Mesendoderm (in vitro differentiated cells): ENCODE results near the gene GPATCH2L.

Source experiments
- DNase-seq: peaks from one replicate; pipeline ENCODE4 v3.0.0; 2013
- H2AK5ac ChIP-seq: 2 replicates; pipeline ENCODE4 v1.6.1; 2013; ENCODE audit warnings: low read length, inconsistent platforms
- H2BK120ac ChIP-seq: 2 replicates; pipeline ENCODE4 v1.6.1; 2013; ENCODE audit warnings: low read depth, mild to moderate bottlenecking, low read length, moderate library complexity, mixed read lengths
- H2BK15ac ChIP-seq: replicated peaks from 2 replicates; pipeline ENCODE4 v1.6.1; 2013; ENCODE audit warnings: low read depth, mild to moderate bottlenecking, moderate library complexity
- H2BK5ac ChIP-seq: 2 replicates; pipeline ENCODE4 v1.6.1; 2013; ENCODE audit warnings: low read length, inconsistent platforms
- H3K18ac ChIP-seq: 2 replicates; pipeline ENCODE4 v1.6.1; 2013; ENCODE audit warnings: mild to moderate bottlenecking, low read length, mixed read lengths
- H3K23ac ChIP-seq: one replicate; pipeline ENCODE4 v1.6.1; 2013; ENCODE audit warnings: low read length
- H3K27ac ChIP-seq: 2 replicates; pipeline ENCODE4 v1.5.1; 2013; ENCODE audit warnings: low read depth, mild to moderate bottlenecking, inconsistent platforms, low read length, moderate library complexity
- H3K27me3 ChIP-seq: 2 replicates; pipeline ENCODE4 v1.6.1; 2013; ENCODE audit warnings: low read length, control low read depth, mild to moderate bottlenecking, inconsistent platforms; ENCODE audit not compliant: insufficient read depth, poor library complexity
- H3K36me3 ChIP-seq: 2 replicates; pipeline ENCODE4 v1.6.1; 2013; ENCODE audit warnings: low read length, inconsistent platforms; ENCODE audit not compliant: control insufficient read depth, insufficient read depth
- H3K4ac ChIP-seq: one replicate; pipeline ENCODE4 v1.6.1; 2013; ENCODE audit warnings: low read depth, mild to moderate bottlenecking, low read length, moderate library complexity
- H3K4me1 ChIP-seq: 2 replicates; pipeline ENCODE4 v1.6.1; 2013; ENCODE audit warnings: low read depth, low read length, inconsistent platforms; ENCODE audit not compliant: control insufficient read depth
- H3K4me2 ChIP-seq: 2 replicates; pipeline ENCODE4 v1.6.1; 2013; ENCODE audit warnings: low read length
- H3K4me3 ChIP-seq: 2 replicates; pipeline ENCODE4 v1.5.1; 2013; ENCODE audit warnings: mild to moderate bottlenecking, low read length
- H3K56ac ChIP-seq: one replicate; pipeline ENCODE4 v1.6.1; 2013; ENCODE audit warnings: low read length
- H3K79me1 ChIP-seq: 2 replicates; pipeline ENCODE4 v1.6.1; 2013; ENCODE audit warnings: low read length, inconsistent platforms
- H3K79me2 ChIP-seq: 2 replicates; pipeline ENCODE4 v1.6.1; 2013; ENCODE audit warnings: mild to moderate bottlenecking, low read length; ENCODE audit not compliant: control insufficient read depth, insufficient read depth
- H3K9ac ChIP-seq: 2 replicates; pipeline ENCODE4 v1.6.1; 2013; ENCODE audit warnings: low read length, inconsistent platforms
- H4K5ac ChIP-seq: one replicate; pipeline ENCODE4 v1.6.1; 2013; ENCODE audit warnings: low read length
- H4K8ac ChIP-seq: one replicate; pipeline ENCODE4 v1.6.1; 2013; ENCODE audit warnings: low read depth, mild to moderate bottlenecking, control low read depth, low read length, moderate library complexity
- WGBS: extraction: QIAGEN DNeasy Blood & Tissue Kit; methylation state at CpG from one replicate; pipeline ENCODE4 v1.1.7; 2013; ENCODE audit warnings: low lambda C conversion rate, missing lambda C conversion rate; ENCODE audit not compliant: insufficient coverage; ENCODE audit errors: extremely low coverage; 5-methylcytosine and 5-hydroxymethylcytosine counted together

GPATCH2L gene

DNA sequence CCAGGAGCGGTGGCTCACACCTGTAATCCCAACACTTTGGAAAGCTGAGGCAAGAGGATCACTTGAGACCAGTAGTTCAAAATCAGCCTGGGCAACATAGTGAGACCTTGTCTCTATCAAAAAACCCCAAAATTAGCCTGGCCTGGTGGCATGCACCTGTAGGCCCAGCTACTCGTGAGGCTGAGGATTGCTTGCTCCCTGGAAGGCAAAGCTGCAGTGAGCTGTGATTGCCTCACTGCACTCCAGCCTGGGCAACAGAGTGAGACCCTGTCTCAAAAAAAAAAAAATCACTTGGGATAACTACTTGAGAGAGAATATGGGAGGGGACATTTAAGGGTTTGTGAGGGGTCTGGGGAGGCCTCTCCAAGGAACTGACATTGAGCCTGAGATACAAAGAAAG, 109.0 kb downstream of the GPATCH2L start:
- no peak overlapping the region for H3K18ac ChIP-seq
- H4K5ac ChIP-seq = no peak overlapping the region
- H2AK5ac ChIP-seq = no peak overlapping the region
- no CpG with 5 or more reads among the region's 2 CpGs for WGBS
- no peaks in the 10 kb centered on the region for H3K27me3 ChIP-seq
- no peak overlapping the region for H3K4me2 ChIP-seq
- no peak overlapping the region for H2BK120ac ChIP-seq
- H3K79me1 ChIP-seq = no peaks in the 10 kb centered on the region
- H4K8ac ChIP-seq = no peak overlapping the region
- H3K79me2 ChIP-seq = no peaks in the 10 kb centered on the region
- no peaks in the 10 kb centered on the region for H3K4me1 ChIP-seq
- no peak overlapping the region for H3K27ac ChIP-seq
- no peaks in the 10 kb centered on the region for H3K36me3 ChIP-seq
- H2BK15ac ChIP-seq = no peak overlapping the region
- no peak overlapping the region for H3K4ac ChIP-seq
- DNase-seq = no peak
- H3K56ac ChIP-seq = no peak overlapping the region
- H2BK5ac ChIP-seq = no peak overlapping the region
- H3K23ac ChIP-seq = no peak overlapping the region
- no peak overlapping the region for H3K4me3 ChIP-seq
- no peak overlapping the region for H3K9ac ChIP-seq

DNA sequence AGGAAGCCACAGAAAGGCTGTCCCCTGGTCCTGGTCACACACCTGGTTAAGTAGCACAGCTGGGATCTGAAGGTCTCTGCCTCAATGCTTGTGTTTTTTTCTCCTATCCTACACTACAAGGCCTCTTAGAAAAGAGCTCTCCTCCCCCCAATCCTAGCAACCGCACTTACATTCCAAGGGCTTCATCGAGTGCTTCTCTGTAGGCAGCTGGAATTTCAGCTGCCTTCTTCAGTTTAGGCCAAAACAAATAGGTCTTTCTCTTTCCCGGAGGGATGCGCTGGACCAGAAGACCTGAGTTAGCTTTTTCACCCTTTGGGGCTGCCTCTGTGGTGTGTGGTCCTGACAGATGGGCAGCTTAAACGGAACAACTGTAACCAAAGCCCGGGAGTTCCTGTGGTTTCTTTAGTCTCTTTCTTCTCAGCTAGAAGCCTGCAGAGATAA, 109.7 kb downstream of the GPATCH2L start:
- no peak overlapping the region for H3K4me2 ChIP-seq
- no peak overlapping the region for H3K4ac ChIP-seq
- no peak overlapping the region for H2BK15ac ChIP-seq
- no CpG with 5 or more reads among the region's 6 CpGs for WGBS
- no peaks in the 10 kb centered on the region for H3K36me3 ChIP-seq
- H3K4me1 ChIP-seq = no peaks in the 10 kb centered on the region
- no peaks in the 10 kb centered on the region for H3K79me2 ChIP-seq
- H3K27me3 ChIP-seq = no peaks in the 10 kb centered on the region
- no peak overlapping the region for H2AK5ac ChIP-seq
- H3K9ac ChIP-seq = no peak overlapping the region
- H4K8ac ChIP-seq = no peak overlapping the region
- H3K4me3 ChIP-seq = no peak overlapping the region
- H3K27ac ChIP-seq = no peak overlapping the region
- H3K18ac ChIP-seq = no peak overlapping the region
- H3K23ac ChIP-seq = no peak overlapping the region
- no peak overlapping the region for H2BK120ac ChIP-seq
- H2BK5ac ChIP-seq = no peak overlapping the region
- no peaks in the 10 kb centered on the region for H3K79me1 ChIP-seq
- no peak overlapping the region for H4K5ac ChIP-seq
- no peak overlapping the region for H3K56ac ChIP-seq
- DNase-seq = peak; percentile 62

DNA sequence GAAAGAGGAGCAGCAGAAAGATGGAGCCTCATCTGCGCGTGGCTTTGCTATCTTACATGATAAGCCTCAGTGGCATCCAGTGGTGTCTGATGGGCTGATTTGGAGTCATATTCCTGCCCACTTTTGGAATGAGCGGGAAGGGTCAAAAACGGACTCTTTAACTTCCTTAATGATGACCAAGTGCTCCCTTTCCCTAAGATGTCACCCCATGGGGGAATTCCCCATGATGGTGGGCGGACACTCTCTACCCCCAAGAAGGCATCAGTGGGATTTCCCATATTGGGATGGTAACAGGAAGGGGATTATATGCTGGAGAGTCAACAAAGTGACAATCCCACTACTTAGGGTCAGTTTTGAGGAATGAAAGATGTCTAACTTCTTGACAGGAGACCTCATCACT, 110.9 kb downstream of the GPATCH2L start:
- WGBS = no CpG with 5 or more reads among the region's 5 CpGs
- no peak overlapping the region for H3K4ac ChIP-seq
- no peaks in the 10 kb centered on the region for H3K36me3 ChIP-seq
- no peak overlapping the region for H2BK5ac ChIP-seq
- H2AK5ac ChIP-seq = no peak overlapping the region
- H3K79me1 ChIP-seq = no peaks in the 10 kb centered on the region
- no peak overlapping the region for H3K23ac ChIP-seq
- H3K27ac ChIP-seq = no peak overlapping the region
- no peak overlapping the region for H4K8ac ChIP-seq
- H3K9ac ChIP-seq = no peak overlapping the region
- no peak overlapping the region for H3K4me2 ChIP-seq
- H3K56ac ChIP-seq = no peak overlapping the region
- no peaks in the 10 kb centered on the region for H3K79me2 ChIP-seq
- H3K4me3 ChIP-seq = no peak overlapping the region
- H2BK15ac ChIP-seq = no peak overlapping the region
- H3K18ac ChIP-seq = no peak overlapping the region
- DNase-seq = no peak
- H4K5ac ChIP-seq = no peak overlapping the region
- no peaks in the 10 kb centered on the region for H3K27me3 ChIP-seq
- peaks cover 2% of the 10 kb centered on the region for H3K4me1 ChIP-seq
- no peak overlapping the region for H2BK120ac ChIP-seq
